Measurements from ENCODE around the gene SRD5A3. TPM values are rescaled to one million over a fixed set of nuclear protein-coding genes. Genes with fewer than 3 reads are reported as not detected.

Gene SRD5A3
- total RNA-seq, 1 donor from 2014 or later, result 39.5 TPM

- Mint-ChIP-seq H3K4me3 (ENCODE audit: unreplicated experiment) (no peak overlapping the region), H3K27ac (ENCODE audit: unreplicated experiment) (no peak overlapping the region), H3K9me3 (ENCODE audit: unreplicated experiment) (no peaks in the 10 kb centered on the region), H3K4me1 (ENCODE audit: low read depth, unreplicated experiment) (peaks cover 4% of the 10 kb centered on the region), H3K27me3 (ENCODE audit: low read depth, unreplicated experiment) (no peaks in the 10 kb centered on the region), H3K36me3 (ENCODE audit: low read depth, unreplicated experiment) (peaks cover 4% of the 10 kb centered on the region)
- Histone ChIP-seq H3K36me3 (ENCODE audit: insufficient read depth, low read length) (peaks cover 50% of the 10 kb centered on the region), H3K27me3 (ENCODE audit: insufficient read depth, low read length) (no peaks in the 10 kb centered on the region), H3K4me2 (ENCODE audit: low read length) (no peak overlapping the region), H3K4me3 (ENCODE audit: insufficient read depth, low read depth, low read length) (no peak overlapping the region), H3K9ac (ENCODE audit: low read length) (no peak overlapping the region), H3K9me3 (ENCODE audit: insufficient read depth, low read depth, low read length) (no peaks in the 10 kb centered on the region), H4K20me1 (ENCODE audit: insufficient read depth, low read length) (peaks cover 64% of the 10 kb centered on the region), H2AFZ (ENCODE audit: low read depth, low read length) (no peak overlapping the region), H3K79me2 (ENCODE audit: insufficient read depth, low read length) (peaks cover 92% of the 10 kb centered on the region), H3K27ac (ENCODE audit: low read depth, low read length) (no peak overlapping the region), H3K4me1 (ENCODE audit: insufficient read depth, low read length) (no peaks in the 10 kb centered on the region)
- no peak for FAIRE-seq
- no peak for TF ChIP-seq CTCF (IDR thresholded peaks at IDR 0.05; ENCODE audit: insufficient read depth, low read depth, low read length)
- no peak for TF ChIP-seq EZH2 (IDR thresholded peaks at IDR 0.05; ENCODE audit: insufficient read depth, low read length)
- DNase-seq (ENCODE audit: low read depth), result no peak
These were observed 70.1 kb downstream of the SRD5A3 start for GRCh38 chr4:55416176-55416575.

Other genes starting within 250 kb of the SRD5A3 start
- 2.5 TPM in 2 replicates for gene KDR, start 220.6 kb upstream of the SRD5A3 start, total RNA-seq
- 128 and 130 TPM in 2 replicates for gene TMEM165, start 49.7 kb downstream of the SRD5A3 start, total RNA-seq
- 20.4 and 21.4 TPM in 2 replicates for gene CLOCK, start 200.7 kb downstream of the SRD5A3 start, total RNA-seq
- gene PDCL2, start 246.0 kb downstream of the SRD5A3 start, total RNA-seq, result not detected in 2 replicates